Measurements from ENCODE around the gene NDUFA11. TPM values are rescaled to one million over a fixed set of nuclear protein-coding genes. Genes with fewer than 3 reads are reported as not detected.

Gene NDUFA11
- total RNA-seq, 2 donors from 2014 or later = 242 to 269 TPM

- no peak within 1 kb of the TSS for H3K27ac ChIP-seq (ENCODE audit: low read depth, low read length)
- TF ChIP-seq CTCF (conservative IDR thresholded peaks at IDR 0.05) = no peak
- H3K9ac ChIP-seq (ENCODE audit: extremely low read depth, low read length, poor library complexity, severe bottlenecking) = no peak within 1 kb of the TSS
- no peaks in the 10 kb centered on the region for H3K27me3 ChIP-seq (ENCODE audit: control insufficient read depth, insufficient read depth, low read length, poor library complexity, severe bottlenecking)
- H3K4me3 ChIP-seq (ENCODE audit: low read length) = no peak within 1 kb of the TSS
- H3K4me3 Mint-ChIP-seq = no peak within 1 kb of the TSS
- WGBS, 2 experiments (ENCODE audit: insufficient coverage in 1 of 2, insufficient read length in 1 of 2) = 91 to 96% methylated on average over 6 to 10 of the region's 10 CpGs
- no peaks in the 10 kb centered on the region for H3K27me3 Mint-ChIP-seq (ENCODE audit: insufficient read depth)
- peaks cover 13% of the 10 kb centered on the region for H3K36me3 Mint-ChIP-seq (ENCODE audit: low read depth)
- peak within 1 kb of the TSS; percentile 52 for H3K27ac Mint-ChIP-seq
- H3K9me3 Mint-ChIP-seq = no peaks in the 10 kb centered on the region
- no peaks in the 10 kb centered on the region for H3K9me3 ChIP-seq (ENCODE audit: control insufficient read depth, low read length)
- peaks cover 13% of the 10 kb centered on the region for H3K36me3 ChIP-seq (ENCODE audit: control insufficient read depth, insufficient read depth, low read length)
- no peak for DNase-seq
- H3K4me1 Mint-ChIP-seq = no peaks in the 10 kb centered on the region
- H3K4me1 ChIP-seq (ENCODE audit: control insufficient read depth, insufficient read depth, low read length) = no peaks in the 10 kb centered on the region
These were observed 10.3 kb upstream of the NDUFA11 start, which contains the start of gene CAPS for GRCh38 chr19:5913739-5914357. CAPS (plus strand) TSS chr19:5914254; CDS start chr19:5914407, 153 bp downstream.

DNA sequence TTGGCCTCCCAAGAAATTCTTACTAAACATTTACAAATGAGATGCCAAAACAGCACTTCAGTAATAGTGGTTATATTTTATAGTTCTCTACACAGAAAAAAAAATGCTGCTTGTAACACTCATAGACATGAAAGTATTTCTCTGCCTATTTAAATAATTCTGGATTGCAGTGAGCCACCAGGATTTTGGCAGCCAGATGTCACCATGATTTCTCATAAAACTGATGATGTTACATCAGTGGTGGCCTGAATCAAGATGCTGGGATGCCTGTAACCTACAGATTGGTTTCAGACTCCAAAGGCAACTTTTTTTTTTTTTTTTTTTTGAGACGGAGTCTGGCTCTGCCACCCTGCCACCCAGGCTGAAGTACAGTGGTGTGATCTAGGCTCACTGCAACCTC, 7.8 kb upstream of the NDUFA11 start:
- Histone ChIP-seq H3K27me3 (ENCODE audit: control insufficient read depth, insufficient read depth, low read length, poor library complexity, severe bottlenecking) (no peaks in the 10 kb centered on the region), H3K4me3 (ENCODE audit: low read length) (no peak overlapping the region), H3K9ac (ENCODE audit: extremely low read depth, low read length, poor library complexity, severe bottlenecking) (no peak overlapping the region), H3K27ac (ENCODE audit: low read depth, low read length) (no peak overlapping the region), H3K4me1 (ENCODE audit: control insufficient read depth, insufficient read depth, low read length) (no peaks in the 10 kb centered on the region), H3K9me3 (ENCODE audit: control insufficient read depth, low read length) (no peaks in the 10 kb centered on the region), H3K36me3 (ENCODE audit: control insufficient read depth, insufficient read depth, low read length) (peaks cover 5% of the 10 kb centered on the region)
- Mint-ChIP-seq H3K36me3 (ENCODE audit: low read depth) (peaks cover 2% of the 10 kb centered on the region), H3K9me3 (no peaks in the 10 kb centered on the region), H3K27me3 (ENCODE audit: insufficient read depth) (no peaks in the 10 kb centered on the region), H3K4me3 (no peak overlapping the region), H3K4me1 (no peaks in the 10 kb centered on the region), H3K27ac (no peak overlapping the region)
- 92% methylated on average over 1 of the region's 1 CpG; no CpG with 5 or more reads in 1 of the 2 experiments for whole genome bisulfite sequencing, 2 experiments (ENCODE audit: insufficient coverage in 1 of 2, insufficient read length in 1 of 2)
- no peak for DNase-seq
- no peak for TF ChIP-seq CTCF (conservative IDR thresholded peaks at IDR 0.05)

DNA sequence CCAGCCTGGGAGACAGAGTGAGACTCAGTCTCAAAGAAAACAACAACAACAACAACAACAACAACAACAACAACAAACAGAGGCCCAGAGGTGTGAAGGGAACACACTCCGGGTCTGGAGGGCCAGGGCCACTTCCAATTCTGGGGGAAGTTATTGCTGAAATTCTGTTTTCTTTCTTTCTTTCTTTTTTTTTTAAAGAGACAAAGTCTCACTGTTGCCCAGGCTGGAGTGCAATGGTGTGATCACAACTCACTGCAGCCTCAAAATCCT, 7.0 kb upstream of the NDUFA11 start:
- Mint-ChIP-seq H3K27me3 (ENCODE audit: insufficient read depth) (no peaks in the 10 kb centered on the region), H3K4me1 (no peaks in the 10 kb centered on the region), H3K9me3 (no peaks in the 10 kb centered on the region), H3K4me3 (no peak overlapping the region), H3K27ac (no peak overlapping the region), H3K36me3 (ENCODE audit: low read depth) (peaks cover 2% of the 10 kb centered on the region)
- no peak for TF ChIP-seq CTCF (conservative IDR thresholded peaks at IDR 0.05)
- Histone ChIP-seq H3K9me3 (ENCODE audit: control insufficient read depth, low read length) (no peaks in the 10 kb centered on the region), H3K4me1 (ENCODE audit: control insufficient read depth, insufficient read depth, low read length) (no peaks in the 10 kb centered on the region), H3K36me3 (ENCODE audit: control insufficient read depth, insufficient read depth, low read length) (peaks cover 5% of the 10 kb centered on the region), H3K4me3 (ENCODE audit: low read length) (no peak overlapping the region), H3K27ac (ENCODE audit: low read depth, low read length) (peak overlapping the region; percentile 81), H3K27me3 (ENCODE audit: control insufficient read depth, insufficient read depth, low read length, poor library complexity, severe bottlenecking) (no peaks in the 10 kb centered on the region), H3K9ac (ENCODE audit: extremely low read depth, low read length, poor library complexity, severe bottlenecking) (no peak overlapping the region)
- no peak for DNase-seq
- whole genome bisulfite sequencing, 2 experiments (ENCODE audit: insufficient coverage in 1 of 2, insufficient read length in 1 of 2) = 100% methylated on average over 1 of the region's 1 CpG; no CpG with 5 or more reads in 1 of the 2 experiments
